ENCODE results near the gene BBS1.
"Not testable (repeated sequence)": the region's sequence is repeated elsewhere in the genome, so short reads cannot be mapped to it uniquely, and the experiment has no call there.

BBS1 gene

GRCh38 chr11:66510271-66510989, at the start of gene BBS1:
Gene BBS1, plus strand, starts transcription at chr11:66510635. Its CDS starts 25 bp downstream, at chr11:66510660.
- DNase-seq (ENCODE audit: insufficient read length, low spot score): peak; percentile 96
- peak; percentile 98 for FAIRE-seq

GRCh38 chr11:66462010-66462409, 48.4 kb upstream of the BBS1 start:
- DNase-seq (ENCODE audit: insufficient read length, low spot score): no peak
- FAIRE-seq: no peak

GRCh38 chr11:66462911-66463310, 47.5 kb upstream of the BBS1 start:
- DNase-seq (ENCODE audit: insufficient read length, low spot score) (no peak), FAIRE-seq (no peak)

GRCh38 chr11:66464116-66464515, 46.3 kb upstream of the BBS1 start:
- FAIRE-seq; DNase-seq (ENCODE audit: insufficient read length, low spot score): not testable (repeated sequence)

GRCh38 chr11:66464916-66465315, 45.5 kb upstream of the BBS1 start:
- peak; percentile 9 for FAIRE-seq
- no peak for DNase-seq (ENCODE audit: insufficient read length, low spot score)

- FAIRE-seq (no peak), DNase-seq (ENCODE audit: insufficient read length, low spot score) (no peak)
Measured at GRCh38 chr11:66465373-66466224, 44.8 kb upstream of the BBS1 start.

- peak; percentile 99 for FAIRE-seq
Measured at GRCh38 chr11:66466225-66467033, 44.0 kb upstream of the BBS1 start, which contains the start of gene PELI3. Gene PELI3, plus strand, starts transcription at chr11:66466905. Its CDS starts 1,224 bp downstream, at chr11:66468129.

GRCh38 chr11:66467034-66467659, 43.3 kb upstream of the BBS1 start:
- FAIRE-seq: no peak
- no peak for DNase-seq (ENCODE audit: insufficient read length, low spot score)

More at GRCh38 chr11:66466225-66467033, 44.0 kb upstream of the BBS1 start, which contains the start of gene PELI3:
- DNase-seq (ENCODE audit: insufficient read length, low spot score): peak; percentile 99

GRCh38 chr11:66467756-66468155, 42.7 kb upstream of the BBS1 start:
- no peak for DNase-seq (ENCODE audit: insufficient read length, low spot score)
- peak; percentile 89 for FAIRE-seq

- DNase-seq (ENCODE audit: insufficient read length, low spot score) (no peak), FAIRE-seq (no peak)
Measured at GRCh38 chr11:66468691-66469090, 41.7 kb upstream of the BBS1 start.

- DNase-seq (ENCODE audit: insufficient read length, low spot score) (no peak), FAIRE-seq (no peak)
Measured at GRCh38 chr11:66469441-66469840, 41.0 kb upstream of the BBS1 start.

- FAIRE-seq: no peak
- no peak for DNase-seq (ENCODE audit: insufficient read length, low spot score)
Measured at GRCh38 chr11:66470015-66470414, 40.4 kb upstream of the BBS1 start.

GRCh38 chr11:66471142-66471541, 39.3 kb upstream of the BBS1 start:
- DNase-seq (ENCODE audit: insufficient read length, low spot score) (no peak), FAIRE-seq (peak; percentile 28)

- DNase-seq (ENCODE audit: insufficient read length, low spot score) (no peak), FAIRE-seq (no peak)
Measured at GRCh38 chr11:66472054-66472453, 38.4 kb upstream of the BBS1 start.

- FAIRE-seq (peak; percentile 16), DNase-seq (ENCODE audit: insufficient read length, low spot score) (no peak)
Measured at GRCh38 chr11:66473167-66473566, 37.3 kb upstream of the BBS1 start.

- FAIRE-seq (peak; percentile 13), DNase-seq (ENCODE audit: insufficient read length, low spot score) (no peak)
Measured at GRCh38 chr11:66473608-66474515, 36.6 kb upstream of the BBS1 start.

- DNase-seq (ENCODE audit: insufficient read length, low spot score): no peak
- no peak for FAIRE-seq
Measured at GRCh38 chr11:66475349-66476172, 34.9 kb upstream of the BBS1 start.

GRCh38 chr11:66476173-66476840, 34.1 kb upstream of the BBS1 start:
- FAIRE-seq (no peak), DNase-seq (ENCODE audit: insufficient read length, low spot score) (no peak)
